ENCODE data around the gene CTXN1.
"Not testable (repeated sequence)": the region's sequence is repeated elsewhere in the genome, so short reads cannot be mapped to it uniquely, and the experiment has no call there.

CTXN1 gene

DNA sequence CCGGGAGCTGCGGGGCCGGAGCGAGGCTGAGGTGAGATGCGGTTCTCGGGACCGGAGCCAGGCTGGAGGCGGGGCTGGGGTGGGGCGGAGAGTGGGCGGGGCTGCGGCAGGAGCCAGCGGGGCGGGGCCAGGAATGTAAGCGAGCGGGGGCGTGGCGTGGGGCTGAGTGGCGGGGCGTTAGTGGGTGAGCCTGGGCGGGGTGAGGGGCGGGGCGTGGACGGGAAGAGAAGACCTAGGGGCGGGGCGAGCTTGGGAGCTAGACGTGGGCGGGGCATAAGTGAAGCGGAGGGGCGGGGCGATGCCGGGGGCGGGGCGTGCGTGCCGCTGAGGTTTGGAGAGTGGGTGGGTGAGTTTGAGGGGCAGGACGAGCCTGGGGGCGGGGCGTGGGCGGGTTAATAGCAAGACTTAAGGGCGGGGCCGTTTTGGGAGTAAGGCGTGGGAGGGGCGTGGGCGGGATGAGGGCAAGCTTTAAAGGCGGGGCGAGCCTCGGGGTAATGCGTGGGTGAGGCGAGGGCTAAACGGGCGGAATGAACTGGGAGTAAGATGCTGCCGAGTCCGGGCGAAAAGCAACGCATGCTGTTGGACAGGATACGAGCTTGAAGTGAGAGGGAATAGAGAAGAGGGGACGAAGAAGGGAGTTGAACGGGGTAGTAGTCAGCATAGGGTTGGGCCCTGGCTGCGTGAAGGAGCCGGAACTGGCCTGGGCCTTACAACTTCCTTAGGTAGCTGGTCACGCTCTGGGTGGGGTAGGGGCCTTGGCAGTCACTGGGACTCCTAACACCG lies 5.2 kb downstream of the CTXN1 start:
- H3K4me3 ChIP-seq (replicated peaks in 1 of 2; ENCODE audit: low read depth in 2 of 2, low read length in 2 of 2), result peak overlapping the region; percentile 52 to 80
- no peak for TF ChIP-seq CTCF (IDR thresholded peaks at IDR 0.05; ENCODE audit: low read depth, low read length)
- peak; percentile 99 for DNase-seq (ENCODE audit: low read depth in 2 of 2)

- peak; percentile 97 for DNase-seq (ENCODE audit: low read depth in 2 of 2)
- H3K4me3 ChIP-seq (replicated peaks in 1 of 2; ENCODE audit: low read depth in 2 of 2, low read length in 2 of 2), result peak within 1 kb of the TSS; percentile 52 to 80
- no peak for TF ChIP-seq CTCF (IDR thresholded peaks at IDR 0.05; ENCODE audit: low read depth, low read length)
These were observed 6.1 kb downstream of the CTXN1 start, which contains the start of gene SNAPC2 for GRCh38 chr19:7919610-7920518. Gene SNAPC2, plus strand, starts transcription at chr19:7920338. Its CDS starts 29 bp downstream, at chr19:7920367.

DNA sequence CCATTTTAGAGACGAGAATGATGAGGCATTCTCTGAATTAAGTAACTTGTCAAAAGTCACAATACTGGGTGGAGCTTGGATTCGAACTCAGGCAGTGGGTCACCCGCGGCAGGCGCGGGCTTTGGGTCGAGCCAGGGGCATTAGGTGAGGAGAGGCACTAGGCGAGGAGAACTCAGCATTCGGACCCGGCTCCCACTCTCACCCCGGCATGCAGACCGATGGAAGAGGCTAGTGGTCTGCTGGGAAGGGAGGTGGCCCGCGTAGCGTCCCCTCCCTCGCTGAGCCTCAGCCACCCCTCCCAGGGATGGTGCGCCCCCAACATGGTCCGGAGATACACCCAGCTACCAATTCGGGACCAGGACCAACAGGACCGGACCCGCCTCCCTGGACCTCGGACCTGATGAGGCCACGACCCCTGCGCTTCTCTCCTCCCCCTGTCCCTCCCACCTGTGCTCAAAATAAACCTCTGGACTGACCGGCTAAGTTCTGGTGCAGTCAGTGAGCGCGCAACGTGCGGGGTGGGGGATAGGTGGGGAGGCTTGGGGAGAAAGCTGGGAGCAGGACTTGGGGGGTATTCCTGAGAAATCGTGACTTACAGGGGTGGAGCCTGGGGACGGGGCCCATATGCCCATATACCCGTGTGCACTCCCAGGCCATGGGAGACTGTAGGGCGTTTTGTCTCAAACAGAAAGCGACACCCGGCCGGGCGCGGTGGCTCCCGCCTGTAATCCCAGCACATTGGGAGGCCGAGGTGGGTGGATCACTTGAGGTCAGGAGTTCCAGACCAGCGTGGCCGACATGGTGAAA lies 7.1 kb downstream of the CTXN1 start:
- TF ChIP-seq CTCF (IDR thresholded peaks at IDR 0.05; ENCODE audit: low read depth, low read length), result no peak
- H3K4me3 ChIP-seq (replicated peaks in 1 of 2; ENCODE audit: low read depth in 2 of 2, low read length in 2 of 2), result no peak overlapping the region
- DNase-seq (ENCODE audit: low read depth in 2 of 2), result no peak

DNA sequence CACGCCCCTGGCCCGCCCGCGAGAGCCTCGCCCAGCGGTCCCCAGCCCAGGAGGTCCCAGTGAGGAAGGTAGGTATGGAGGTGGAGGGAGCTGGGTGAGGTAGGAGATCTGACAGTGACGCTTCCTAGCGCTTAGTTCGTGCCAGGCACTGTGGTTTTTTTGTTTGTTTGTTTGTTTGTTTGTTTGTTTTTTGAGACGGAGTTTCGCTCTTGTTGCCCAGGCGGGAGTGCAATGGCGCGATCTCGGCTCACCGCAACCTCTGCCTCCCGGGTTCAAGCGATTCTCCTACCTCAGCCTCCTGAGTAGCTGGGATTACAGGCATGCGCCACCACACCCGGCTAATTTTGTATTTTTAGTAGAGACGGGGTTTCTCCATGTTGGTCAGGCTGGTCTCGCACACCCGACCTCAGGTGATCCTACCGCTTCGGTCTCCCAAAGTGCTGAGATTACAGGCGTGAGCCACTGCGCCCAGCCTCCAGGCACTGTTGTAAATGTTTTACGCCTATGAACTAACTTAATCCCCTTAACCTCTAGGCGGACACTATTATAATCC lies 7.8 kb downstream of the CTXN1 start:
- not testable (repeated sequence) for H3K4me3 ChIP-seq (replicated peaks in 1 of 2; ENCODE audit: low read depth in 2 of 2, low read length in 2 of 2); DNase-seq (ENCODE audit: low read depth in 2 of 2)

GRCh38 chr19:7917267-7918061 lies 8.5 kb downstream of the CTXN1 start:
- peak; percentile 56 to 67 for DNase-seq (ENCODE audit: low read depth in 2 of 2)
- TF ChIP-seq CTCF (IDR thresholded peaks at IDR 0.05; ENCODE audit: low read depth, low read length), result peak; percentile 42
- H3K4me3 ChIP-seq (replicated peaks in 1 of 2; ENCODE audit: low read depth in 2 of 2, low read length in 2 of 2), result peak overlapping the region in 1 of 2 donors; percentile 40

GRCh38 chr19:7916955-7917266 lies 9.0 kb downstream of the CTXN1 start:
- TF ChIP-seq CTCF (IDR thresholded peaks at IDR 0.05; ENCODE audit: low read depth, low read length), result no peak
- no peak for DNase-seq (ENCODE audit: low read depth in 2 of 2)
- H3K4me3 ChIP-seq (replicated peaks in 1 of 2; ENCODE audit: low read depth in 2 of 2, low read length in 2 of 2), result peak overlapping the region in 1 of 2 donors; percentile 40

Measured in cardiac fibroblast (primary cell).